Fibroblast of skin of right biceps (primary cell): ENCODE measurements around the gene AGMO.
"Not testable (repeated sequence)": the region's sequence is repeated elsewhere in the genome, so short reads cannot be mapped to it uniquely, and the experiment has no call there.

ENCODE experiments used
- DNase-seq: peaks from one replicate; pipeline ENCODE4 v3.0.0-alpha.2; 2013

The AGMO gene

DNA sequence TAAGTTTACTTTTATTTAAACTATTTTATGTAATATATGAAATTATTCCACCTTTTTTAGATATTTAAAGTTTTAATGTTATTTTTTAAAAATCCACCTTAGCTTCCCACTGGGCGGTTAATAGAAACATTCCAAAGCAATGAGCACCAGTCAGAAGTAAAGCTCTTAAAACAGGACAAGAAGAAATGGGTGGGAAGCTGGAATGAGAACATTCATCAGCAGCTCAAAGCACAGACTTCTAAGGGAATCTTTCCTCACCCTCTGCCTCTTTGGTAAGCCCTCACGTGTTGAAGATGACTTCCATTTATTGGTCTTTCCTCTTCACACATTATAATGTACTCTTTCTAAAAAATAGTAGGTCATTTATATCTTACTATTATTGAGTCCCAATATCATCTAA lies 3.1 kb downstream of the AGMO start:
- DNase-seq: peak; percentile 50

DNA sequence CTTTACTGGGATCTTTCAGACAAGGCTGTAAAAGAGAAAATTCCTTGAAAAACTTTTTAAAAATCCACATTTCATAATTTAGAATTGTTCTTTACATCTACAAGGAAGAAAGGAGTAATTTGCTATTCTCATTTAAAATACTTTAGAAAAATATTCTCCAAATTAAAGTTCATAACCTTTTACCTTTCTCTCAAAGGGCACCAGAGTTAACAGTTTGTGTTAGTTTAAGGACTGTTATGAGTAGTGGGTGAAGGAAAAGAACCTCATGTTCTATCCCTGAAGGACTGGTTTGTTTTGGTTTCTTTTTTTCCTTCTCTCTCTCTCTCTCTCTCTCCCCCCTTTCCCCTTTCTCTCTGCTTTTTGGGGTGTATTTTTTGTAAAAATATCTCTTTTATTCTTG lies 4.1 kb downstream of the AGMO start:
- DNase-seq: no peak

DNA sequence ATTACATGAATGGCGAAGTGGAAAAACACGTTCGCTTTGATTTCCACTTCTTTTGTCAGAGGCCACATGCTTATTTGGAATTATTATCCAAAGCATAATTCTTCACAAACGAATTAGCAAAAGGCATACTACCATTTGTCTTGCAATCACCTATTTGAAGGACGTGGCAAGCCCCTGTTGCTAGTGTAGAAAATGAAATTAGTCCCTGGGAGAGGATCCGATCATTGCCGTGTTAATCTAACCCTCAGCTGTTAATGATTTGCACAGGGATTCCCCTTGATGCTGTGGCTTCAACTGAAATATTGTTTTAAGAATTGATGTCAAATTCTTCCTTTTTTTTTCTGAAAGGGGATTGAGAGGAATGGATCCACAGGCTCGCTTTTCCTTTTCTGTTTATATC lies 4.6 kb downstream of the AGMO start:
- DNase-seq: no peak

DNA sequence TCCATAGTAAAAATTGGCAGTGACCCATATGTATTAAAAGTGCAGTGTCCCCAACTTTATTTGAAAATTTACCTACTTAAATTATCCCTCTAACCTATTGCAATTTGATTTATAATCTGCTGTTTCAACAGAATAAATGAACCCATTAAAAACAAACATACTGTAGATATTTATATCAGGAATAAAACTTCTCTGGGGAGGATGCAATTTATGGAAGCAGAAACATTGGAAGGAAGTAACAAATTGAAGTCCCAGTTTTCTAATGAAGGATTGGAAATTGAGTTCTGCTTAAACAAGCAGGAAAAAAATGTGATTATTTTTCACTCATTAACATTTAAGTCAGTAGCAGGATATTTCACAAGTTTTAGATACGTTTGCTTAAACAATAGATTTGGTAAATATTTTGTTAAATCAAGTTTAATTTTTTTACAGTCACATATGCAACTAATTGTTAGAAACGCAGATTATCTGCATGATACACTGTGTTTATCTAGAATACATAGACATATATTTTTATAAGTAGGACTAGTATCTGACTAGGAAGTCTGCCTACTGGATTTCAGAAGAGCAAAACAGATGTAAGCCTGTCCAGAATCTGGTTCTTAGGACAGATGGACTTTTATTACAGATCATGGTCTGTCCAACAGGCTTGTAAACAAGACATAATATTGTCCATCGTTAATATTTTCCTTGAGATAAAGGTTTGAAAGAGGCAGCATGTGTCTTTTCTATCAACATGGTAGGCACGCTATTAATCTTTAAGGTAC lies 5.3 kb downstream of the AGMO start:
- no peak for DNase-seq

DNA sequence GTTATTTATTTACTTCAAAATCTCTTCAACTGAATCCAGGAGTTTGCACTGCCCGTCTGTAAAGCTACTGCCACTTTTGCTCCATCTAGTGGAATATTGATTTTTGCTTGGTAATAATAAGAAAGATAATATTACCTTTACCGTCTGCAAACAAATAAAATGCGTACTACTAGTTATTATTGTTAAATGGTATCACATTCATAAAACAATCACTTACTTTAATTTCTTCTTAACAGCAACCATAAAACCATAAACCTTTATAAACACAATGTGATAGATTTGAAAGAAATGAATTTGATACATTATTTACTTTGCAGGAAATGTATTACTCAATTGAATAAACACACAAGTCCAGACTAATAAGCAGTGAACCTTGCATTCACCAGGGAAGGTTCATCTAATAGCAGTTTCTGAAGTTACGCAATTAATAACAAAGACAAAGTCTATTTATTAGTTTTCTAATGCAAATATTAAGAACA lies 6.4 kb downstream of the AGMO start:
- peak; percentile 38 for DNase-seq

DNA sequence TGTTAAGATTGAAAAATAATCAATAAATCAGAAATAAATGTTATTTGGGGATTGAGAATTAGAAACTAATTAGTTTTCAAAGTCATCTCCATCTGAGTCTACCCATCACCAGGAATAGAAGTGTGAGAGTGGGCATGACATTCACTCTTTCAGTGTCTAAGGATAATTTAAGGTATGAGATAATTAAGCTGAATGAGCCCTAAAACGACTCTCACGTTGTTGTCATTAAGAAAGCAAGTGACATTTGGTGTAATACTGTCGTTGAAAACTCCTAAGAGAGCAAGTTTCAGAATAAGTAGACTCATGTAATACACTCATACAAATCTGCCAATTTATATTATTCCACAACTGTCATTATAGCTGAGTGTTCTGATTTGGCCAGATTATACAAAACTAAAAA lies 7.1 kb downstream of the AGMO start:
- DNase-seq: no peak

DNA sequence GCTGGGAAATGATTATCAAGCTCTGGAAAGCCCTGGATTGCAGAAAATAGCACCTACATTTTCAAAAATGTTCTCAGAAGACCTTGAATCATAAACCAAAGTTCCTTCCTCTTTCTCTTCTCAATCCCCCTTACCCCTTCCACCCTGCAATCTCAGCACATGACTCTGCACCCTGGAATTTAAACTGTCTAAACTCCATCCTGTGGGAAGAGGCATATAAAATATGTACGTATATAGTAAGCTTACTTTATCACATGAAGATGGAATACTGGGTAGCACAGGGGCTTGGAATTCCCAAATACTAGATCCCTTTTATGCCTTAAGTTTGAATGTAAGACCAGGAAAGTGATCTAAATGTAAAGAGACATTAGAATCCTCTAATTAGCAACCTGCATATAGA lies 7.7 kb downstream of the AGMO start:
- DNase-seq: peak; percentile 86

DNA sequence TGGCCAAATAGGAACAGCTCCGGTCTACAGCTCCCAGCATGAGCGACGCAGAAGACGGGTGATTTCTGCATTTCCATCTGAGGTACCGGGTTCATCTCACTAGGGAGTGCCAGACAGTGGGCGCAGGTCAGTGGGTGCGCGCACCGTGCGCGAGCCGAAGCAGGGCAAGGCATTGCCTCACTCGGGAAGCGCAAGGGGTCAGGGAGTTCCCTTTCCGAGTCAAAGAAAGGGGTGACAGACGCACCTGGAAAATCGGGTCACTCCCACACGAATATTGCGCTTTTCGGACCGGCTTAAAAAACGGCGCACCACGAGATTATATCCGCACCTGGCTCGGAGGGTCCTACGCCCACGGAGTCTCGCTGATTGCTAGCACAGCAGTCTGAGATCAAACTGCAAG lies 14.5 kb downstream of the AGMO start:
- not testable (repeated sequence) for DNase-seq

DNA sequence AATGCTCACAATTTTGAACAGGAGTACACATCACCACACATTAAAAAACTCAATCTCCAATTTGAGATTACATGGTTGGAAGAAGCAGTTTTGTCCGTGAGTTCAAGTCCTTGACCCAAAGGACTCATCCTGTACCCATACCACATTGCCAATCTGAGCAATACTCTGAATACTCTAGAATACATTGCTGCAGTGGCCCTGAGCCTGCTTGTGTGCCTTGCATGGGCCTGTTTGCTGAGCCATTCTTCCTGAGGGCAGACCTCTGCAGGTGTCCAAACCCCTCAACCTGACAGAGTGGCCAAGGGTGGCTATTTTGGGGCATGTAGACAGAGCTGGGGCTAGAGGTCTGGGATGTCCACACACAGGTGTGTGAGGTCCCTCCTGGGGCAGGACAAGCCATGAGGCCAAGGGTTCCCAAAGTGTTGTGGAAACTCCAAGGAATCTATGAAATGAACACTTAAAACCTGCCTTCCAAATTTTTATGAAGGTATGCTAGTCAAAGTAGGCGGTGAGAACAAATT lies 15.5 kb downstream of the AGMO start:
- DNase-seq: no peak

DNA sequence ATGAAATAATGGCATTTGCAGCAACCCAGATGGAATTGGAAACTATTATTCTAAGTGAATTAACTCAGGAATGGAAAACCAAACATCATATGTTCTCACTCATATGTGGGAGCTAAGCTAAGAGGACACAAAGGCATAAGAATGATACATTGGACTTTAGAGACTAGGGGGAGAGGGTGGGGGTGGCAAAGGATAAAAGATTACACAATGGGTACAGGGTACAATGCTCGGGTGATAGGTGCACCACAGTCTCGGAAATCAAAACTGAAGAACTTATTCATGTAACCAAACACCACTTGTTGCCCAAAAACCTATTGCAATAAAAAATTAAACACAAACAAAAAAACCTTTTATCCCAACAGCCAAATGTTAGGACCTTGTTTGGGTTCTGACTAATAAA lies 17.8 kb downstream of the AGMO start:
- no peak for DNase-seq

DNA sequence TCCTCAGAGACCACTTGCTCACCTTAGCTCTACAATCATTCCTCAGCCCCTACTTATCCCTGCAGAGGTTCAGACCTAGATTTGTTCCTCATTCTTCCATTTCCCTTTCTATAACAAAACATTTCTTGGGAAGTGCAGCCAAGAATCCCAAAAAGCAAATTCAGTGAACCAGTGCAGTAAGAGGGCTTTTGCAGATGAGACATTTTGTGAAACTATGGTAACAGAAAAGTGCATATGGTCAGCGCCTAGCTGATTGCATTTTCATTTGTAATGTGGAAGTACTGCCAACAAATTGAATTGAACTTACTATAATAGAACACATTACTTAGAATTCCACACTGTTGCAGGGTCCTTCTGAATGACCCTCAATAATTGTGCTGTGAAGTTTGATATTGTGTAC lies 18.6 kb downstream of the AGMO start:
- DNase-seq: no peak

DNA sequence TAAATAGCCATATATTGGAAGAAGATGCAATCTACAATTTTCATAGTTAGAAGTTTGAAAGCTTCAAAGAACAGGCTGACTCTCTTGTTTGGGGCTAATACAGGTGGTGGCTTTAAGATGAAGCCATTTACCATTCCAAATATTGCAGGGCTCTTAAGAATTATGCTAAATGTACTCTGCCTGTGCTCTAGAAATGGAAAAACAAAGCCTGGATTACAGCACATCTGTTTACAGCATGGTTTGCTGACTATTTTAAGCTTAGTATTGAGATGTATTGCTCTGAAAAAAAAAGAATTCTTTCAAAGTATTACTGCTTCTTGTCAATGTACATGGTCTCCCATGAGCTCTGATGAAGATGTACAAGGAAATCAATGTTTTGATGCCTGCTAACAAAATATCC lies 34.2 kb downstream of the AGMO start:
- no peak for DNase-seq

DNA sequence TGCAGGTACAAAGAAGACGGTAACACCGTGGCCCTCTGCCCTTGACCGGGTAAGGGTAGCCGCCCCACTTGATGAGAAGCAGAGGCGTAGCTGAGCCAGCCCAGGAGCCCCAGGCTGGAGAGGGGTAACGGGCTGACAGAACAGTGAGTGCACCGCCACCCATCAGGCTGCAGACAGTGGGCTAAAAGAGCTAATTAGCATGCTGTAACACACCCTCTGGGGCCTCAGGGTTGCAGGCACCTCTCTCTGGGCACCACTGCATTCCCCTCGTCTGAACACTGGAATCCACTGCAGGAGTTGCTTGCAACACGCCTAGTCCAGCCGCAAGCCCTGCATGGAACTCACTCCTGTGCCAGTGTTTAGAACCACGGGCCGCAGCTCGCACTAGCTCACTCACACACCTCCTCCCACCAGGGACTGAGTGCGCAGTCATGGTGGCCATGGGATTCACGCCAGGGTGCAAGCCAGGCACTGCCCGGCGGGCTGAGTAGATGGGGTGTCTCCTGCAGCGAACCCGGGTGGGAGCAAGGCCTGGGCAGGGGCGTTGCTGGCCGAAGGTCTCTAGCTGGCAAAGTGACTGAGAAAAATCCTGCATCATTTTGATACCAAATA lies 36.1 kb downstream of the AGMO start:
- DNase-seq: no peak

DNA sequence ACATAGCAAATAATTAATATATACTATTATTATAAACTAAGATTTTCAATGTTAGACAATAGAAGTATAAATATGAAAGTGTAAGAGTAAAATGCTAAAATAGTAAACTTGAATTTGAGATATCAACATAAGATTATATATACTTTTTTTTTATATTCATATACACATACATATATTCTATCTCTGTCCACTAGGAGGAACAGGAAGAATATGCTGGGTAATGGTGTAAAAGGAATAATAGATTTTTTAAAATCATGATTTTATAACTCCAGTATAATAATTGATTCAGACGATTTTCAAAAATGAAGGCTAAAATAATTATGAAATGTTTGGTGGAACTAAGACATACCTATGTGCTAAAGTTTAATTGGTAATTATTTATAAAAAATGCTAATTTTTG lies 37.7 kb downstream of the AGMO start:
- DNase-seq: no peak

DNA sequence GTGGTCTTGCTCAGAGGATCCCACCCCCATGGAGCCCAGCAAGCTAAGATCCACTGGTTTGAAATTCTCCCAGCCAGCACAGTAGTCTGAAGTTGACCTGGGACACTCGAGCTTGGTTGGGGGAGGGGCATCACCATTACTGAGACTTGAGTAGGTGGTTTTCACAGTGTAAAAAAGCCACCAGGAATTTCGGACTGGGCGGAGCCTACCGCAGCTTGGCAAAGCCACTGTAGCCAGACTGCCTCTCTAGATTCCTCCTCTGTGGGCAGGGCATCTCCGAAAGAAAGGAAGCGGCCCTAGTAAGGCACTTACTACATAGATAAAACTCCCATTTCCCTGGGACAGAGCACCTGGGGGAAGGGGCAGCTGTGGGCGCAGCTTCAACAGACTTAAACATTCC lies 44.0 kb downstream of the AGMO start:
- not testable (repeated sequence) for DNase-seq

DNA sequence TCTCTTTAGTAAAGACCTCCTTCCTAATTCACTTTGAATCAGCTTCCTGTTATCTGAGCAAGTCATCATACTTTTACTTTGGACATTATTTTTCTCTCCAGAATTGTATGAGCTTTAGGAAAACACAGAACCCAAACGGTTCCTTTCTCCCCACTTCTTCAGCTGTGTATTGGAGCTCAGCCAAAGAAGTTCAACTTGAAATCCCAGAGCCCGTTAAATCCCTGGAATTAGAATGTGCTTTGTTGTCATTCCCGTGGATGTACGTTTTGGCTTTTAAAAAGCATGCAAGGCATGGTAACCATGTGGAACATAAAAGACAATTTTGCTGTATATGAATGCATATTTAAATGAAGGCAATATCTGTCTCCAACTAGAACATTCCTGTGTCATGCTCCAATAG lies 46.6 kb downstream of the AGMO start:
- DNase-seq: peak; percentile 64

DNA sequence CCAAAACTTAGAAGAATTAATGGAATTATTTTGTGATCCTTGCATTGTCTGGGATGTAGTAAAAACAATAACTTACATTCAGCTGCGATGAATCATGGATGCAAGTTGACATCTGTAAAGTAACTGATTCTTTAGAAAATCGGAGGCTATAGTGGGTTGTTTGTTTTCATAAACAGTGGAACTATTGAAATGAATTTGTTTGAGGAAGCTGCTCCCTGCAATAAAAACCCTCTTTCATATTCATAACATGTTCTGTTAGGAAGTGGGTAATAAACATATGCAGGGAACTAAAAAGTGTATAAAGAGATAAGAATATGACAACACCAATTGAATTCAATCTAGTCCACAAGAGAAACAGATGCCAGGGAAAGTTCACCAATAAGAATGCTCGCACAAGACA lies 53.6 kb downstream of the AGMO start:
- DNase-seq: peak; percentile 37

DNA sequence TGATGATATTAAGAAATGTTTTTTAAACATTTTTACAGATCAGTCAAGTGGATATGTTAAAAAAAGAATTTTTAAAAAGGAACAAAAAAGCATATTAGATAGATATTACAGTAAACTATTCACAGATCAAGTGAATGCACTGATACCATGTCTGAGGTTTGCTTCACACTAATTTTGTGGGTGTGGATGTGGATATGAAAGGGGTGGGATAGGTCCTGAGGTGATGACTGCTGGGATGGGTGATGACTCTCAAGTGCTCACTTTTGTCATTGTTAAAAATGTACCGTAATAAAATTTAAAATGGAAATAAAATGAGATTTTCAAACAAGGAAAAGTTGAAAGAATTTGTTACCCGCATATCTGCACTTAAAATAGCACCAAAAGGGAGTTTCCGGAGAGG lies 54.1 kb downstream of the AGMO start:
- DNase-seq: no peak

DNA sequence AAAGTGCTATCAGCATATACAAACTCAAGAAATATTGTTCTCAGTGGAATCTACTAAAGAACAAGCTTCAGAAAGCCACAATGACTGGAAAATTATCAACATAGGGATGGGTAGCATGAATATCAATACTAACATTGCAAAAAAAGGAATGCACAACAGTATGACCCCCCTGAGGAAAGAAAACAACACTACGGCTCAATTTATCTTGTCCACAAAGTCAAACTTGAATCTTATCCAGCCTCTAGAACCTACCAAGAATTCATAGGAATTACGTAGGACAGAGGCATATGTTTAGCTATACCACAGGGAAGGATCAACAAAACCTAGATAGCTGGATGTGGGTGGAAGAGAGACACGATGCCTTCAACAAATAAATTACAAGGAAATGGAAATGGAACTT lies 54.6 kb downstream of the AGMO start:
- DNase-seq: no peak

DNA sequence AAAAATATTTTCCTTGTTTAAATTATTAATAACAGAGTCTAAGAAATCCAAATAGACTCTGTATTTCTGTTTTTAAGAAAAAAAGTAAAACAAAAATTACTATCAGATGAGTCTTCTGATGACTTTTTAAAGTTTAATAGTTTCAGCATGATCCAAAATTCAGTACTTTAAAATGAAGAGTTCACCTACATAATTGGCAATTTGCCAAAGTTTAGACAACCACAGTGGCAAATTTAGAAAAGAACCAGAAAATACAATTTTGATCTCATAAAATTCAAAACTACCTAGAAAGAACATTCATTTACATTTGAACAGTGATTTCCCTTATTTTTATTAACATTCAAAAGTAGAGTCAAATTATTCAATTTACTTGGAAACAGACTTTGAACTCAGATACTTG lies 56.1 kb downstream of the AGMO start:
- no peak for DNase-seq

DNA sequence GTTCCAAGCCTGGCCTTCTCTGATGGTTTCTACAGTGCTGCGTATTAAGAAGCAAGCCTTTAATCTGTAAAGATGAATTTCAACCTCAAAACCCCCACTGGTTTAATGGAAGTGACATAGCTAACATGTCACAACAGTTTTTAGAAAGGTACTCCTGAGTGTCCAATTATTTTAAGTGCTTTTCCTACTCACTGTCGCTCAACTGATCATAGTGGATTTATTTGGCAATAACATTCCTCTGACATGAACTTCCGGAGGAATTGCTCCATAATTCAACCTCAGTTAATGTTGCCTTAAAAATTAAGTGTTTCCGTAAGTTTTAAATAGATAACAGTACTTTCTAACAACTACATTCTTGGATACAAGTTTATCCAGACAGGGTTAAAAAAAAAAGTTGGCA lies 57.5 kb downstream of the AGMO start:
- DNase-seq: no peak

DNA sequence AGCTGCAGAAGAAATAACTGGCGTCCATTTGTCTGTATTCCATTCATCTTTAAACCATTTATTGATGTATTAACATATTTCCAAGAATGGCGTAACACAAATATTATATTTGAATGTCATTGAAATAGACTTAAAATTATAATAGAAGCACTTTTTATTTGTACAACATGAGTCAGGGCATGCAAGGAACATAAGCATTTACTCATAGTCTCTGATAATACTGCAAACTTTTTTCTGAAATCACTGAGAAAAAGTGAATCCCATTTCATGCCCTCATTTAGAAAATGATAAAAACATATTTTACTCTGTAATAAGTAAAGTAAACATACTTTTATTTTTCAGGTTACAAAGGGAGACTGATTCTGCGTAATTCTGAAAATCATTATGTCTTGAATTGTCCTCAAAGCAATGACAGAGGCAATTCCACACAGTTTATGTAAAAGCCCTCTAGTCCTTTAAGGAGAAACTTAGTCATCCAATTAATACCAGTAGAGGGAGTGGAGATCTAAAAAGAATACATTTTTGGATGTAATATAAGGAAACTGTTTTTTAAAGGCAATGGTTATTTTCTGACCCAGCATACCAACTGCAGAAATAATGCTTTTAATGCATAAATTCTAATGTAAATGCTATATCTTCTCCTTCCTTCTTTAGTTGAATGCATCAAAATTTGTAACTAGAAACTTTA lies 58.1 kb downstream of the AGMO start:
- peak; percentile 38 for DNase-seq

DNA sequence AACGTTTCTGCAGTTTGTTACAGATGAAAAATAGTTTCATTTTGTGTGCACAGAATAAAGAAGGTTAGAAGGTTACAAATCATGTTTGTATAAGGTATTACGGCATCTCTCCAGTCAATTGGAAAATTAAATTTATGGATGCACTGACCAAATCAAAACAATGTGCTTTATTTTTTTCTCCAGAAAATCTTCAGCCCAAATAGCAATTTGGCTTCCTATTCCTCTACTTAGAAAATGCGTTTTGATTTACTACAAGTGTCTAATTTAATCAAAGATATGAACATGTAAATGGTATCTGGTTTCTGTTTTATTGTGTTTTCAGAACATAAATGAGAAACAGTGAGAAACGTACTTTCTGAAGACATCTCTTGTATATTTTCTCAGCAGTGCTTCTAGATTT lies 63.4 kb downstream of the AGMO start:
- no peak for DNase-seq

DNA sequence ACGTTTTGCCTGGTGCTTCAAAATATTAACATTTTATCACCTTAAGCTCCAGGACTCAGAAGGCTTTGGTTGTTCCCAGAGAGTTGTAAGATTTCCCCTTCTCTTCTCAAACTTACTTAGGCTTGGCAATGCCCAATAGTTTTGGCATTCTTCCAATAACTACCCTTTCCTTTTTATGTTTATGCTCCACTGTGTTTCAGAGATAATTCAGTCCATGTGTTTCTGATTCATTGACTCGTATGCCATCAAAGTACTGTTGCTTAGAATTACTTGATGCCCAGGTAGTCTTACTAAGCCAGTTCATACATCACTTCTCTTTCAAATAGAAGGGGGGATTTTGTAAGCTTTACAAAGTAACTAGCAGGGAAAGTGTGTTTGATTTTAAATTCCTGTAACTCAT lies 66.6 kb downstream of the AGMO start:
- DNase-seq: no peak
